Measurements from ENCODE around the gene TCHHL1.

DNA sequence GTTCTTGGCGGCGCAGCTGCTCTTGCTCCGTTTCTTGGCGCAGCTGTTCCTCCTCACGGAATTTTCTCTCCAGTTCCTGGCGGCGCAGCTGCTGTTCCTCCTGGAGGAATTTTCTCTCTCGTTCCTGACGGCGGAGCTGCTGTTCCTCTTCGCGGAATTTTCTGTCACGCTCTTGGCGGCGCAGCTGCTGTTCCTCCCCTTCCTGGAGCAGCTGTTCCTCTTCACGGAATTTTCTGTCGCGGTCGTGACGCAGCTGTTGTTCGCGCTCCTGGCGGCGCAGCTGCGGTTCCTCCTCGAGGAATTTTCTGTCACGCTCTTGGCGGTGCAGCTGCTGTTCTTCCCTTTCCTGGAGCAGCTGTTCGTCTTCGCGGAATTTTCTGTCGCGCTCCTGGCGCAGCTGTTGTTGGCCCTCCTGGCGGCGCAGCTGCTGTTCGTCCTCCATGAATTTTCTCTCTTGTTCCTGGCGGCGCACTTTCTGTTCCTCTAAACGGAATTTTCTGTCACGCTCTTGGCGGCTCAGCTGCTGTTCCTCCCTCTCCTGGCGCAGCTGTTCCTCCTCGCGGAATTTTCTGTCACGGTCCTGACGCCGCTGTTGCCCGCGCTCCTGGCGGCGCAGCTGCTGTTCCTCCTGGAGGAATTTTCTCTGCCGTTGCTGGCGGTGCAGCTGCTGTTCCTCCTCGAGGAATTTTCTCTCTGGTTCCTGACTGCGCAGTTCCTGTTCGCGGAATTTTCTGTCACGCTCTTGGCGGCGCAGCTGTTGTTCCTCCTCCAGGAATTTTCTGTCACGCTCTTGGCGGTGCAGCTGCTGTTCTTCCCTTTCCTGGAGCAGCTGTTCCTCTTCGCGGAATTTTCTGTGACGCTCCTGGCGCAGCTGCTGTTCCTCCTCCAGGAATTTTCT is 19.4 kb upstream of the TCHHL1 start:
- no peak for TF ChIP-seq CTCF (IDR thresholded peaks at IDR 0.05)
- no peak for TF ChIP-seq ZFX (IDR thresholded peaks at IDR 0.05; ENCODE audit: borderline replicate concordance)
